HEK293 (cell line): ENCODE measurements around the gene MCFD2.

ENCODE experiments used
- PBX3 ChIP-seq: sonication (generic); formaldehyde crosslinking; IDR thresholded peaks from 2 replicates; pipeline ENCODE4 v1.8.1; 2022; ENCODE audit warnings: mild to moderate bottlenecking, moderate library complexity, missing genetic modification reagents
- PRDM1 ChIP-seq: fragments of 450-650 bp; formaldehyde crosslinking; IDR thresholded peaks from 2 replicates; pipeline ENCODE4; 2016; ENCODE audit warnings: missing biosample characterization, missing genetic modification characterization
- ZNF324 ChIP-seq: fragments of 450-650 bp; formaldehyde crosslinking; IDR thresholded peaks from 2 replicates; pipeline ENCODE4 v1.5.1; 2016; ENCODE audit warnings: missing biosample characterization, missing genetic modification characterization
- ZNF501 ChIP-seq: fragments of 450-650 bp; formaldehyde crosslinking; IDR thresholded peaks from 2 replicates; pipeline ENCODE4 v1.5.1; 2016; ENCODE audit warnings: missing biosample characterization, missing genetic modification characterization
- TF ChIP-seq, protein P1 (sequence below): fragments of 450-650 bp; formaldehyde crosslinking; IDR thresholded peaks from 2 replicates; pipeline ENCODE4 v1.5.1; 2016; ENCODE audit warnings: missing biosample characterization, missing genetic modification characterization

DNA sequence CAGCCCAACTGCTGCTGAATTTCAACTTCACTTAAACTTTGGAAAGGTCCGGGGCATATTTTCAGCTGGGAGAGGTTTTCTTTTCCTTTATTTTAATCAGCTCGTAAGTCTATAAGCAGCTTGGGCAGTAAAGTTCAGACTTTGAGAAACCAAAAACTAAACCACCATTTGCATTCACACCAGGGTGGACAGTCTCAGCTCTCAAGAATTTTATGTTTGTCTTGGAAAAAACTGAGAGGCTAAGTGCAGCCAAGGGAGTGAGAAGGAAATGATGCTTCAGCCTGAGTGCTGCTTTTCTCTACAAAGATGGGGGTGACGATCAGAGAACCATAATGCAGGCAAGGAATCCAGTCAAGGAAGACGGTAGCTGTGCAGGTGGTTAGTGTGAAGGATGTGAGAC lies 30.2 kb downstream of the MCFD2 start:
- TF ChIP-seq ZNF324 (tag by site-specific recombination) (no peak), PBX3 (CRISPR knock-in tag) (no peak), PRDM1 (no peak), ZNF501 (tag by site-specific recombination) (no peak)
- TF ChIP-seq, protein P1, sequence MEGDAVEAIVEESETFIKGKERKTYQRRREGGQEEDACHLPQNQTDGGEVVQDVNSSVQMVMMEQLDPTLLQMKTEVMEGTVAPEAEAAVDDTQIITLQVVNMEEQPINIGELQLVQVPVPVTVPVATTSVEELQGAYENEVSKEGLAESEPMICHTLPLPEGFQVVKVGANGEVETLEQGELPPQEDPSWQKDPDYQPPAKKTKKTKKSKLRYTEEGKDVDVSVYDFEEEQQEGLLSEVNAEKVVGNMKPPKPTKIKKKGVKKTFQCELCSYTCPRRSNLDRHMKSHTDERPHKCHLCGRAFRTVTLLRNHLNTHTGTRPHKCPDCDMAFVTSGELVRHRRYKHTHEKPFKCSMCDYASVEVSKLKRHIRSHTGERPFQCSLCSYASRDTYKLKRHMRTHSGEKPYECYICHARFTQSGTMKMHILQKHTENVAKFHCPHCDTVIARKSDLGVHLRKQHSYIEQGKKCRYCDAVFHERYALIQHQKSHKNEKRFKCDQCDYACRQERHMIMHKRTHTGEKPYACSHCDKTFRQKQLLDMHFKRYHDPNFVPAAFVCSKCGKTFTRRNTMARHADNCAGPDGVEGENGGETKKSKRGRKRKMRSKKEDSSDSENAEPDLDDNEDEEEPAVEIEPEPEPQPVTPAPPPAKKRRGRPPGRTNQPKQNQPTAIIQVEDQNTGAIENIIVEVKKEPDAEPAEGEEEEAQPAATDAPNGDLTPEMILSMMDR: no peak
